NCI-H1092 treated with DMSO at 0.1 percent for 48 hours (cell line): ENCODE data around the gene SLK.

Experiments
- DNase-seq: peaks from one replicate; lab custom pipeline; 2025; lab: John Stamatoyannopoulos, UW

Gene SLK

DNA sequence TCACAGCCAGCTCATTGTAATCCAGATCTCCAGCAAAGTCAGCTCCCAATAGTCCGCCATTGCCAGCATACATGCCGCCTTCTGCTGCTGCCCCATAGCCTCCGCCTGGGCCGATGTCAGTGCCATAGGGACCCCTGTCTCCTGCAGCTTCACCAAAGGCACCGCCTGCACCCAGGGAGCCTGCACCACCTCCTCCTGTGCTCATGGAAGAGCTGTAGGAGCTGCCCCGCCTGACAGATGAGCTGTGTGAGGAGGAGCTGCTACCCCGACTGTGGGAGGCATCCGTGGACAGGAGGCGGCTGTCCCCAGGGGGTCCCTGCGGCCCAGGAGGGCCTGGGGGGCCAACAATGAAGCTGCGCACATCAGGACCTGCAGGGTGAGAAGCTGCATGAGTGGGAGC is 67.0 kb downstream of the SLK start:
- no peak for DNase-seq

DNA sequence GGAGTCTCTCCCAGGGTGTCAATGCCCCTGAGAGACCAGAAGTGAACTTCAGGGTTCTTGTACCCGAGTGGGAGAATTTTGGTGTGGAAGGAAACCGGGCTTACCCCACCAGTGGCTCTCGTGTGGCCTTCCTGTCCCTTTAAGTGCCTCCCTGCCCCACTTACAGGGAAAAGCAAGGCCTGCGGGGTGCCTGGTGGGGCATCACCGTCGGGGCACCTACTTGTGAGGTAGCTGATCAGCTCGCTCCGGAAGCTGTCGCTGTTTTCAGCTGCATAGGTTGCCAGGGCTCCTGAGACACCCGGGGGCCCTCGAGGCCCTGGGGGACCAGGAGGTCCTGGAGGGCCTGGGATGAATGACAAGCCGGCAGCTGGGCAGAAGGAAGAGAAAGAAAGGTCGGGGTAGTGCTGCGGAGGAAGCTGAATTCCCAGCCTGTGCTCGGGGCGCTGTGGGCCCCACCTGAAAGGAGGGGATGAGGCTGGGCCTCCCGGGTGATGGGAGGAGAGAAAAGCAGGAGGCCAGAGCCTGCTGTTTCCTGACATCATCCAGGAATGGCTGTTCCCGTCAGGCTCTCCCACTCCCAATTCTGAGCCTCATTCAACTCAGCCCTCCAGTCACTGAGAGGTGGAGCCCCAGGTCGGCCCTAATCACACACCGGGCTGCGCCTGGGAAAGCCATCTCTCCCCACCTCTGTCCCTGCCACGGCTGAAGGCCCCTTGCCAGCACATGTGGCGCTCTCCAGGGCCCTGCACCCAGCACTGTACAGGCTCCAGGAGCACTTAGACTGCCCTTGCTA is 67.7 kb downstream of the SLK start:
- DNase-seq: no peak

DNA sequence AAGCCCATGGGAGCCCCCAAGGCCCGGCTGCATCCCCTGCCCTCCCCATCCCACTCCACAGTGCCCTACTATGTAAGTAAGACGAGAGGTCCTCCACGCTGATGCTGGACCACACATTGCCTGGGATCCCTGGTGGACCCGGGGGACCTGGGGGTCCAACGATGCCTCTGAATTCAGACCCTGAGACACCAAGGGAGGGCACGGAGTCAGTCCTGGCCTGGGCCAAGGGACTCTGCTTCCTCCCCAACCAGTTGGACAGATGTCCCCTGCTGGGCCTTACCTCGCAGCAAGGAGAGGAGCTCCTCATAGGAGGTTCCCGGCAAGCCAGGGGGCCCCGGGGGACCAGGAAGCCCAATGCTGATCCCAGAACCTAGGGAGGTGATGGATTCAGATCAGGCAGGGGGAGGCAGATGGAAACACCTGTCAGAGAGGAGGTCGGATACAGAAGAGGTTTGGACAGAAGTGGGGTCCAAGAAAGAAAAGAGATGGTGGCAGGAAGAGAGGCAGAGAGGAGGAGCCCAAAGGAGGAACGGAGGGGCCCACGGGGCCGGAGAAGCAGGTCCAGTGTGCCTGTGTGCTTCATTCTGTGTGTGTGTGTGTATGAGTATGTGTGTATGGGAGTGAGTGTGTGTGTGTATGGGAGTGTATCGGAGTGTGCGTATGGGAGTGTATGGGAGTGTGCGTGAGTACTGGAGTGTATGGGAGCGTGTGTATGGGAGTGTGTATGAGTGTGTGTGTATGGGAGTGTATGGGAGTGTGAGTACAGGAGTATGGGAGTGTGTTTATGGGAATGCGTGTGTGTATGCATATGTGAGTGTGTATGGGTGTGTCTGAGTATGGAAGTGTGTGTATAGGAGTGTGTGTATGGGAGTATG is 68.5 kb downstream of the SLK start:
- DNase-seq: no peak

DNA sequence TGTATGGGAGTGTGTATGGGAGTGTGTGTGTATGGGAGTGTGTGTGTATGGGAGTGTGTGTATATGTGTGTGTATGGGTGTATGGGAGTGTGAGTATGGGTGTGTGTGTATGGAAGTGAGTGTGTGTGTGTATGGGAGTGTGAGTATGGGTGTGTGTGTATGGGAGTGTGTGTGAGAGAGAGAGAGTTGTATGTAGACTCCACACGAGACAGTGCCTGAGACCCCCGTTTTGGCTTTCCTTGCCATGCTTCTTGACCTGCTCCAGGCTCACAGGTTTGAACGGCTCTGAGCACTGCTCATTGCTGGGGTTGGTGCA is 69.1 kb downstream of the SLK start:
- no peak for DNase-seq

DNA sequence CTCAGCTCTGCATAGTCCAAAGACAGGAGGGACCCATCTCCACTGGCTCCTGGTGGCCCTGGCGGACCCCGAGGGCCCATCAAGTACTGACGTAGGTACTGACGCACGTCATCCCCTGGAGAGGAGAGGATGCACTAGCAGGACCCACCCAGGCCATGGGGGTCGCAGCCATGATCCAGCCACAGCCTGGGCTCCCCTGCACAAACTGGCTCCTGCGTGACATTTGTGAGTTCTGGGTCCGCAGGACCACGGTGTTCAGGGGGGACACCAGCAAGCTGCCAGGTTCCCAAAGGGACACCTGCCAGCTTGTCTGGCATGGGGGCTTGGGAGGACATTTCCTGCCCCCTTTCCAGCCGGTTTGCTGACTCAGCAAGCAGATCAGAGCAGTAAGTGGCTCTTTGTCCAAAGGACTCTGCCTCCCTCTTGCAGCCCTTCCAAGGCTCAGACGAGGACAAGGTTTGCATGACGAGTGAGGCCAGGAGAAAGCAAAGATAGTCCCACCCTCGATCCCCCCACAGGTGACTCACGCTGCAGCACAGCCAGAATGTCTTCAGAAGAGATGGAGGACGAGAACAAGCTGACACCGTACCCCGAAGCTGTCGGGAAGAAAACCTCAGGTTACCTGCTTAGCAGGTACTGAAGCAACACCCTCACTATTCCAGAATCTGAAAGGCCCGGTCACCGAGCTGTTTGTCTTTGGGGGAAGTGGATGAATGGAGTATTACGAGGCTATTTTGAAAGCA is 69.7 kb downstream of the SLK start:
- no peak for DNase-seq

DNA sequence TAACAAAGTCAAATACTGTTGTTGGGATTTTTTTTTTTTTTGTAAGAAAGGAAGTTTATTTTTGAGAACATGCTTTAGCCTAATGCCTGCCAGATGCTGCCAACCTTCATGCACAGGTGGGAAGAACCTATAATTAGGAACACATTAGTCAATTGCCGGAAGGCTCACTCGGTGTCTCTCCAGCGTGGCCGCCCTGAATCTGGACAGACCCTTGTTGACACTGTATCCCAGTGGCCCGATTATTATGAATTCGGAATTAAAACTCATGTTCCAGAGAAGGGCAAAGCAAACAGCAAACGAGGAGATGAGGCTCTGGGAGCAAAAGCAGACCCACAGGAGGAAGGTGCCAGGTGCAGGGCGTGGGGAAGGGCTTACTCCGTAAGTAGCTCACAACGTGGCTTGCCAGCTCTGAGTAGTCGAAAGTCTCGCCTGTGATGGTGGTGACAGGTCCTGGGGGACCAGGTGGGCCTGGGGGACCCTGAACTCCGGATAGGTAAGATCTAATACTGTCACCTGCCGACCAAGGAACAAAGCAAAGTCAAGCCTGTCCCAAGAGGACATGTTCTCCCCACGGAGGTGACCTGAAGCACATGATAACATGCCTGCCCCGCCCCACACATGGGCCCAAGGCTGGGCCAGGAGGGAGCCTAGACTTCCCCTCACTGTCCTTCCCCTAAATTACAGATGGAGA is 70.5 kb downstream of the SLK start:
- no peak for DNase-seq

DNA sequence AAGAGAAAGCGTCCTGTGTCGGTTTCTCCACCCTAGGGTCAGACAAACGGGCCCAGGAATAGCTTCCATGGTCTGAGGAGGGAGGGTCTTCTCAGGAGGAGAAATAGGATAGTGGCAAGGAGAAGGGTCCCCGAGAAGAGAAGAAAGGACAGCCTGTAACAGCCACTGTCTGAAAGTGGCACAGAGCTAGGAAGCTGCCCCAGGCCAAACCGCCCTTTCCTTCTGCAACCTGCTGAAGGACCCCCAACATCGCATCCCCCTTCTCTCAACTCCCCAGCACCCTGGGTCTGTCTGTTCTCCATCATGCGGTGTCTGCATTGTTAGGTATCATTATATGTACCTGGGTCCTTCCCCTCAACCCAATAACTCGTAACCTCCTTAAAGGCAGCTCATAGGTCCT is 71.6 kb downstream of the SLK start:
- DNase-seq: no peak

DNA sequence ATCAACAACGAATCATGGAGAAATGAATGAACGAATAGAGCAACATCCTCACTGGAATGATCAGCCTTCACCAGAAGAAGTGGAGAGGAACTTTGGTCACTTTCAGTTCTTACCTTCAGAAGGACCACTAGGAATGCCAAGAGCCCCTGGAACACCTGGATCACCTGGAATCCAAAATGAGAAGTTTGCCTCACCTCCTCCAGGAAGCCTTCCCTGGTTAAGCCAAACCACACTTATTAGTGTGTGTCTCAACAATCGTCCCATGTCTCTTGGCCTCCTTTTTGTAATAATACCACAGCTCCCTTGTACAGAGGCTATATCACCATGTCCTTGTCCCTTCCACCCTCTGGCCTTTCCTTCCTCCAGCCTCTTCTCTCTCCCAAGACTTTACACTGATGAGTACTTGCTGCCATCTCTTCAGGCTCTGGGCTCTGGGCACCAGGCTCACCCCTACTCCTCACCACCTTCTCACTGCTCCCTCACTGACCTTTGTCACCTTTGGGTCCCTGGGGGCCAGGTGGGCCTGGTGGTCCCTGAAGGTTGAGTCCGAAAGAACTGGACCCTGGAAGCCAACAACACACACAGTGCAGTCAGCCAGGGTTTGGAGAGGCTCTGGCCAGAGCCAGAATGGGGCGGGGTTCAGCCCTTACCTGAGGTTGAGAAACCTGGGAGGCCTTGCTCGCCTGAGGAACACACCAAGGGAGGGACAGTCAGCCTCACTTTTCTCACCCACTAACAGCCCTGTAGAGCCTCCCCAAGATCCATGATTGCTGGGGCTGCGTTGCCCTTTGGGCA is 72.2 kb downstream of the SLK start:
- DNase-seq: no peak

DNA sequence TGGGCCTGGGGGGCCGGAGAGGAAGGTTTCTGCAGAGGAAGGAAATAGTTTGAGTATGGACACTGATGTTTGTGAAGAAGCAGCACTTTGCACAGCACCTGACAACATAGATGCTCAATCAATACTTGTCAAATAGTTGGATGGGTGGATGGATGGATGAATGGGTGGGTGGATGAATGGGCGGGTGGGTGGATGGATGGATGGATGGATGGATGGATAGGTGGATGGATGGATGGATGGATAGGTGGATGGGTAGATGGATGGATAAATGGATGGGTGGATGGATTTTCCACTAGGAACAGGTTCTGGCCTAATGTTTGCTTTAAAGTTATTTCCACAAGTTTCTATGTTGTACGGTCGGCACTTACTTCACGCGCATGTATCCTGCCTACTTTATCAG is 73.4 kb downstream of the SLK start:
- DNase-seq: no peak

DNA sequence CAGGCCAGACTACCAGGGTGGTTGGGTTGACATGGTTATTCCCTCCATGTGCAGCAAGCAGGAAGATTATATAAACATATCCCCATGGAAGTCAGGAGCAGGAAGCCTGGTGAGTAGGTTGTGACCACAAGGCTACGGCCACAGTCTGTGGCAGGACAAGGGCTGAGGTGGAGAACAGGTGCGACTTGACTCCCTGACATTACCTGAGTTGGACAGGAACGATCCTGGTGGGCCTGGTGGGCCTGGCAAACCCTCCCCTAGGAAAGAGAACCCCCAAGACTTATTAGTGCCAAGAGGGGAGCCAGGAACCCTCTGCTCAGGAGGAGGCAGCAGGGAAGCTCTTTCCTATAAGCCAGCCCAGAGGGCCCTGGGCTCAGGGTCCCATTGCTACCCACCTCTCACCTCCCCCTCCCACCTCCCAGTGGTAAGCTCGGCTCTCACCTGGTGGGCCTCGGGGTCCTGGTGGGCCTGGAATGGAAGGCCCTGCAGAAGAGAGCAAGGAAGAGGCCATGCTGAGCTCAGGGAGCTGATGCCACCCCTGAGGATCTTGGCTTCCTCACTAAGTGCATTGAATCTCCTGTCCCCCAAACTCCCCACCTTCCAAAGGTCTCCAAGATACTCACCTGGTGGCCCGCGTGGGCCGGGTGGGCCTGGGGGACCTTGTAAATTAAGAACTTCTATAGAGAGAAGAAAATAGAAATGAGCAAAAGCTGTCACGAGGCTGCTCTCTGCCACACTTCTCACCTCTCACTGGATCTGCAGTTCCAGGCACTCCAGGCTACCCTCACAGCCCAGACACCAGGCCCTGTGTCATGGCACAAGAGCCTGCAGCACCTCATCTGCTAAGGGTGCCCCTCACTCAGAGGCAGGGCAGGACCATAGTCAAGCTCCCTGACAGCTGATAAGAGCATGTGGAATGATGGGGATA is 74.2 kb downstream of the SLK start:
- no peak for DNase-seq

DNA sequence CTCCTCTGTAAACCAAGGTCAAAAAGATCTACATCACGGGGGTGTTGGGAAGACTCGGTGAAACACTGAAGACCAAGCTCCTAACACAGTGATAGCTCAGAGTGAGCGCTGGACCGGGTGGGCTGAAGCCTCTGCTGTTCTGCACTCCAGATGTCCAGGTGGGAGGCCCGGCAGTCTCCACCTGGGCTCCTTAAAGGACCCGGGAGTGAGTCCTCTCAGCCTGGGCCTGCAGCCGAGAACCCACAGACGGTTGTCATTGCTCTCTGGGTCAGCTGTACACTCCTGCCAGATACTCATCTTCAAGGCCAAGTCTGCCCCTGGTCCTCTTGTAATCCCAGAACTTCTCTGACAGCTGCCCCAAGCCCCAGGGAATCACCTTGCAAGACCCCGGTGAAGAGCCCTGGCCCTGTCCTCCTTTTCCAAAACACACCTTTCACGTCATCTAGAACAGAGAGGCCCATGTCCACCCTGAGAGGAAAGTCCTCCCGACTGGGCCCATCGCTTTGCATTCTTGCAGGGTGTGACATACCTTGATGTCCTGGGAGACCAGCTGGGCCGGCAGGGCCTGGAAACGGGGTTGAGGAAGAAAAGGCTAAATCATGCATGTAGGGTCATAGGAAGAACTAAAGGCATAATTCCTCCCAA is 75.1 kb downstream of the SLK start:
- DNase-seq: no peak

DNA sequence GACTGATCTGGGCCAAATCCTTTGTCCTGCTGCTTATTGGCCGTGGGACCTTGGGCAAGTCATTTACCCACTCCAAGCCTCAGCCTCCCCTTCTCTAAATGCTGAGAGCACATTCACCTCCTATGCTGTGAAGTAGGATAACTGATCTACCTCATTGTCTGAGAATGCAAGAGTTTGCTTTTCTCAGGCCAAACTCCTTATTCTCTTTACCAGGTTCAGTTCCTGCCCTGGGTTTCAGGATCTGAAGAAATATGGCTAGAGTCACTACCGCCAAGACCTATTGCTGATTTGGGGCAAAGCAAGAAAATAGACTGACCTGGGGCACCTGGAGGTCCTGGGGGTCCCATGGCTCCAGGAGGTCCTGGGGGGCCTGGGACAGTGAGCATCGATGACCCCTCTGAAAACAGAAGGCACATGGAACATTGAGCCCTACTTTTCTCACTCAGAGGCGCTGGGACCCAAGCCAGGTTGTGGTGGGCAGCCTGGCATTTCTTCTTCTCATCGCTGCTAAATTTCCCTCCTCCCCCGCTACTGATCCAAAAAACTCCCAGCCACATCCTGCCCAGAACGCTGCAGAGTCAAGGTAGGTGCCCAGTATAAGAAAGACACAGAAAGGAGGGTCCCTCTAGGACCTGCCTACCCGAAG is 76.4 kb downstream of the SLK start:
- no peak for DNase-seq

DNA sequence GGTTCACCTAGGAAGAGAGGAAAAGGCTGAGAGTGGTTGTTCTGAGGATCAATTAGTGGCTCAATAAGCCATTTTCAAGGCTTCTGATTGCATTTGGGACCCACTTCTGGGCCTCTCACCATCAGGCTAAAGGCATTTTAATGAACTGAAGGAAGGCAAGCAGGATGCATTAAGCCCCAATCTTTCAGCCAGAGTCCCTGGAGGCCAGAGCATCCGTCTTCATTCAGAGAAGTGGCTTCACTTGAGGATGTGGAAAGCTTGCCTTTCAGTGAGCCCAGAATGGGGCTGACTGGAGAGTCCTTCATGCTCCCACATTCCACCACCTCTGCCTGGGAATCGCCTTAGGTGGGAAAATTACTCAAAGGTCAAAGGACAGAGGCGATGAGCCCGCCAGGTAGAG is 76.9 kb downstream of the SLK start:
- DNase-seq: no peak

DNA sequence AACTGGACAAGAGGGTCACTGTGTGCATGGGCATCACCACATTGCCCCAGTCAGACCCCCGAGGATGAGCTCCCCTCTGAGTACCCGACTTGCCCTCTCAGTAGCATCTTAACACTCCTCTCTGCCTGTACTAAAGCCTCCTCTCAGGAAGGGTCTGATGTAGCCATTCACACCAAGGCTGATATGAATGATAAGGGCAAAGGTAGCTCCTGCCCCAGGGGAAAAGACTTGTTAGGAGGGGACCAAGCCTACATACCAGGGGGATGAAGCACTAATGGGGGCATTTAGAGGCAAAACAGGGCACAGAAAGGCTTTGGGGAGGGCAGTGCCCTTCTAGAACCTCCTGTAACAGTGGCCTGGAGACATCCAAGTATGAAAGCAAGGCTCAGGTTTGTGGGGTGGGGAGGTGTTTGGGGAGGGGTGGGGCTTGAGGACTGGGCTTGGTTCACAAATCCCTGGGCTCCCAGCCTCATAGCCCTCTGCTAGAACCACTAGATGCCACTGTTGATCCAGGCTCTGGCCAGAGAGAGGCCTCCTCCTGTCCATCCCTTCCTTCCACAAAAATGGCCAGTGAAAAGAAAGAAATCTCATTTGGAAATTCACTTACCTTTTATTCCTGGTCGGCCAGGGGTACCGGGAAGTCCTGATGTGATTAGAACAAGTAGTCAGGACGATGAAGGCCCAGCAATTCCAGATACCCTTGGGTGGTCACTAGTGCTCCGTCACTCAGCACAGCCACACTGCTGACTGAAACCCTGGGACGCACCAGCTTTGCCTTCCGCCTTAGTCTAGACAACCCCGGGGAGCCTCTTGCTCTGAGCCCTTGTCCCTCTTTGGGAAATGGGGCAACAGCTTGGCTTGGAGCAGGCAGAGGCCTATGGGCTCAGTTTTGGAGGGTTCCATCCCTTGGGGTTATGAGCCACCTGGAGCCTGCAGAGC is 78.5 kb downstream of the SLK start:
- peak; percentile 34 for DNase-seq

DNA sequence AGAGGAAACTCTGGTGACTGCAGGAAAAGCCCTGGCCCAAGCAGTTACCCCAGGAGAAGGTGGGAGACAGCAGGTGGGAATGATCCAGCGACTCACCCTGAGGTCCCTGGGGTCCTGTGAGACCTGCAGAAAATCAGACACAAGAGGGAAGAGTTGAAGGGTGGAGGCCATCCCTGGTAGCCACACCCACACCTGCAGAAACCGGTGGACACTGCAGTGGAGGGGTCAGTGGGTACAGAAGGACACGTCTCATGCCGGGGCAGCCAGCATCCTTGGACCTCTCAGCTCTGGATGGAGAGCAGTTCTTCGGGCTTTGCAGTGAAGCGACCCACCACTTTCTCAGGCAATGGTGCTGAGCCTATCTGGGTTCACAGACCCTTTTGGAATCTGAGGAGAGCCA is 79.7 kb downstream of the SLK start:
- DNase-seq: no peak

DNA sequence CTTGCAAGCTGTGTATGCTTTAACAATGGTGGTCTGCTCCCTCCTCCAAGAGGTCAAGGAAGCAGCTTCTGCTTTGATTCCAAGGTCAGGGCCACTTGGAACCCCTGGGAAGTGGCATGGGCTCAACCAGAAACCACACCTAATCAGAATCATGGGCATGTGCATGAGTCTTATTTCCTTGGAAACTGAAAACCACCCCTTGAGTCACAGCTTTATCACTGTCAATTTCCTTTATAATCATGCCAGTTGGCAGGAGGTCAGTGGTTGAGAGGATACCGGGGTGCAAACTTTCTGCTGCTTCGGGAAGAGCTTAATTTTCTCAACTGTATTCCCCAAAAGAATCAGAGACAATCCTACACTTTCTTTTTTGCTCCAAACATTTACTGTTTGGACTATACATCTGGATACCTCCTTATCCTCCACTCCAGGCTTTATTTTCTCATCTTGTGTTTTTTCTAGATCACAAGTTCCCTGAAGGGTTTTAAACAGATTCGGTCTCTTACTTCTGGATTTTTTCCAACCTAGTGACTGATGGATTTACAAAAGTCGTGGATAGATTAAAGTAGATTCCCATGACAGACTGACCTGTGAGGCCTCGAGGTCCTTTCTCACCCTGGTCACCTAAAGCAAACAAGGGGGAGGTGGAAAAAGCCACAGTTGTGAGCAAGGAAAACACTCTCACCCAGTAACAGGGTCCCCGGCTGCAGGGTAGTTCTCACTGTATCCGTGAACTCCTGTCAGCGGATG is 82.7 kb downstream of the SLK start:
- no peak for DNase-seq

DNA sequence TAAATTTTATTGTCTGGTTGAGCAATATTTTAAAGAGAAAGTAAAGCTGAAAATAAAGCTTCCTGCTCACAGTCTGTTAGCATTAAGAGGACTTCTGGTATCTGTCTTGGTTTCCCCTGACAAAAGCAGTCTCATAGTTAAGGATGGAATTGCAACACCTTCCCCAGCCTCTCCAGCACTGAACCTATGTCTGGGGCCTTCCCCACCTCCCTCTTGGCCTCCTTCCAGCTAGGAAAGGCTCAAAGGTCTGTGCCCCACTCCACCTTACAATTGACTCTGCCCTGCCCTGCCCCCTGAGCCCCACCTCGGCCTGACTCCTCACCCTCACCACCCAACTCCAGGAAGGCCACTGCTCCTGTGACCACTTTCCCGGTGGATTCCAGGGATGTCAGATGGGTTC is 85.5 kb downstream of the SLK start:
- no peak for DNase-seq
